ENCODE data around the gene RBMS3.

The RBMS3 gene

DNA sequence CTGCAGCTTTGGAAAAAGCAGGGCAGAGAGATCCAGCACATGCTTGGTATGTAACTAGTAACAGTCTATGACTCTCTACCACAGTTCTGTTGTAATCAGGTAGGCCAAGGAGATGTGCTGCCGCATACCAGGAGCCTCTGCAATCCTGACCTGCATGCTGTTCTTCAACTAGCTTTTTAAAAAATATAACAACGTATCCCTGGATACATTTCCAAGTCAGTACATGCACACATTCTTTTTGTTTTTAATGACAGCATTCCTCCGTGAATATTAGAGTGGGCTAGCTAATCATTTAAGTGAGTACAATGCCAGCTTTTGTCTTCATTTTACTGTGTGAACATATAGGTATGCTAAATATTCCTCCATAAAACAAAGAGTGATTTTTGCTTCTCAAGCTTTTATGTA is 437.8 kb downstream of the RBMS3 start:
- no peak for DNase-seq
- Mint-ChIP-seq H3K4me1 (no peaks in the 10 kb centered on the region), H3K4me3 (no peak overlapping the region), H3K27ac (no peak overlapping the region), H3K9me3 (no peaks in the 10 kb centered on the region), H3K27me3 (no peaks in the 10 kb centered on the region)
- no peak for ATAC-seq

DNA sequence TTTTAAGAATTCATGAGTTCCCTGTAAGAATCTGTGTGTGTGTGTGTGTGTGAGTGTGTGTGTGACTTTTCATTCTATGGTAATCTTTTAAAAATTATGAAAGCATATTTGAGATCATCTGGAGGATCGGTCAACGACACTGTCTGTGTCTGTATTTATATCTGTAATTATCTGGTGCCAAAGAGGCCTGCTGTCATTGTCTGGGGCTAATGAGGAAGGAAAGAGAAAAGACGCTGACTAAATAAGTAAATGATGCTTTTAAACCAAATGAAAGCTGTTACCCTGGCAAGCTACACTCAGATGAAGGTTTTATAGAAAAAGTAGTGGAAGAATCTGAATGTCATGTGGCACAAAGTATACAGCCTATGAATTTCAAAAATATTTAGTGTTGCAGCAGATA is 439.8 kb downstream of the RBMS3 start:
- DNase-seq, result no peak
- Mint-ChIP-seq H3K4me3 (no peak overlapping the region), H3K4me1 (no peaks in the 10 kb centered on the region), H3K9me3 (no peaks in the 10 kb centered on the region), H3K27ac (no peak overlapping the region), H3K27me3 (no peaks in the 10 kb centered on the region)
- no peak for ATAC-seq

GRCh38 chr3:29721789-29722188 is 440.9 kb downstream of the RBMS3 start:
- no peaks in the 10 kb centered on the region for H3K27me3 Mint-ChIP-seq
- H3K4me1 Mint-ChIP-seq, result no peaks in the 10 kb centered on the region
- DNase-seq (no peak), ATAC-seq (no peak)
- H3K9me3 Mint-ChIP-seq, result no peaks in the 10 kb centered on the region
- no peak overlapping the region for H3K4me3 Mint-ChIP-seq
- no peak overlapping the region for H3K27ac Mint-ChIP-seq

DNA sequence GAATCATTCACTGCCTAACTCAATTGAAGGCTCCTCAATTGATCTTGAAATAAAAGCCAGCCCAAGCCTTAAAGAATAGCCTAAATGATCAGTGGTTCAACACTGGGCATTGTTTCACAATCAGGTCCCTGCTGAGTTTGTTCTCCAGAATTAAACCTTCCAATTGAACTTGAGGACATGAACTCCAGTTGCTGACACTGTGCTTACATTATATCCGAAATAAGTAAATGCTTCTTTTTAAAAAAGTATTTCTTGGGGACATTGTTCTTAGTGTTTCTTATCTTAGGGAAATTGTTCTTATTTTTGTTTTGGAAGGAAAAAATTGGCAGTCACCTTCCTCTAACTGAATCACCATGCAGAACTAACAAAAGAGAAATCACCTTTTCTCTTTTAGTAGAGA is 450.2 kb downstream of the RBMS3 start:
- Mint-ChIP-seq H3K9me3 (no peaks in the 10 kb centered on the region), H3K4me1 (no peaks in the 10 kb centered on the region), H3K27ac (no peak overlapping the region), H3K27me3 (no peaks in the 10 kb centered on the region), H3K4me3 (no peak overlapping the region)
- DNase-seq (no peak), ATAC-seq (no peak)

- Mint-ChIP-seq H3K27me3 (no peaks in the 10 kb centered on the region), H3K4me1 (no peaks in the 10 kb centered on the region), H3K9me3 (no peaks in the 10 kb centered on the region), H3K27ac (no peak overlapping the region), H3K4me3 (no peak overlapping the region)
- DNase-seq (no peak), ATAC-seq (no peak)
These were observed 460.4 kb downstream of the RBMS3 start for GRCh38 chr3:29741231-29741630.

- DNase-seq, result no peak
- no peaks in the 10 kb centered on the region for H3K27me3 Mint-ChIP-seq
- no peak for ATAC-seq
- H3K27ac Mint-ChIP-seq, result no peak overlapping the region
- H3K4me3 Mint-ChIP-seq, result no peak overlapping the region
- H3K9me3 Mint-ChIP-seq, result no peaks in the 10 kb centered on the region
- no peaks in the 10 kb centered on the region for H3K4me1 Mint-ChIP-seq
These were observed 464.5 kb downstream of the RBMS3 start for GRCh38 chr3:29745232-29745870.

DNA sequence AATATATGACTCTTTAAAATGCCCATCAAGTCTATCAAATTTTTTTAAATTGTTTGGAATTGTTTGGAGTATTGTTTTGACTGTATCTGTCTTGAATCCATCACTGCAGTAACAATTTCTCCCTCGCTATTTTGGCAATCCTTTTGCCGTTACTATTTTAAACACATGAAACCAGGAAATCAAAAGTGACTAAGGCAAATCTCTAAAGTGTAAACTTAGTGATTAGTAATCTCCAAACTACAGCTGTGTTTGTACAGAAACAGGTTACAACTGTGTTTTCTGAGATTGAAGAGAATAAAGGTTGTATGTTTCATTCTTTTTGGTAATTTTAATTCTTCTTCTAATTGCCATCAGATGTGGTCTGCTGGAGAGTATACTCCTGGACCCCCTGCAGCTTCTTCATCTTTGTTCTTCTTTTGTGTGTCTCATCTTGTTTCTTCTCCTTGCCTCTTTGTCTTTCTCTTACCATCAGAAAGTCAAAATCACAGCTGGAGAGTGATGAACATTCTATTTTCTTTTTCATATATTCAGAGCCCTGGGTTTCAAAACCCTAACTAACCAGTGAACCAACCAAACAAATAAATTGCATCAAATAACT is 465.4 kb downstream of the RBMS3 start:
- Mint-ChIP-seq H3K4me3 (no peak overlapping the region), H3K27ac (no peak overlapping the region), H3K27me3 (no peaks in the 10 kb centered on the region), H3K4me1 (no peaks in the 10 kb centered on the region), H3K9me3 (no peaks in the 10 kb centered on the region)
- ATAC-seq (no peak), DNase-seq (no peak)

DNA sequence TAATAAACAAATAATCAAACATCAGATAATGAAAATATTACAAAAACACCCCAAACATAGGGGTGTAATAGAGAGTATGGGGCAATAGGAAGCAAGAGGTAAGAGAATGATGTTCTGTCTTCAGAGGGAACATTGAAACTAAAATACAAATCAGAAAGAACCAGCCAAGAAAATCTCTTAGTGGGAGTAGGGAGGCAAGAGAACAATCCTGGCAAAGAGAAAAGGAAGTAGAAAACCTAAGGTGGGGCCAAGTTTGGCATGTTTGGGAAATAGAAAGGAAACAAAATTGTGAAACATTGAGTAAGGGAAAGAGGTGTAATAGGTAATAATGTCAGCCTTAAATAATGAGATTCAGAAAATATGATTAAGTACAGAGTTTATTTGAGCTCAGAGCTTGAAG is 467.1 kb downstream of the RBMS3 start:
- no peaks in the 10 kb centered on the region for H3K4me1 Mint-ChIP-seq
- DNase-seq, result no peak
- no peaks in the 10 kb centered on the region for H3K9me3 Mint-ChIP-seq
- no peak for ATAC-seq
- no peak overlapping the region for H3K4me3 Mint-ChIP-seq
- peaks cover 8% of the 10 kb centered on the region for H3K27me3 Mint-ChIP-seq
- H3K27ac Mint-ChIP-seq, result no peak overlapping the region

DNA sequence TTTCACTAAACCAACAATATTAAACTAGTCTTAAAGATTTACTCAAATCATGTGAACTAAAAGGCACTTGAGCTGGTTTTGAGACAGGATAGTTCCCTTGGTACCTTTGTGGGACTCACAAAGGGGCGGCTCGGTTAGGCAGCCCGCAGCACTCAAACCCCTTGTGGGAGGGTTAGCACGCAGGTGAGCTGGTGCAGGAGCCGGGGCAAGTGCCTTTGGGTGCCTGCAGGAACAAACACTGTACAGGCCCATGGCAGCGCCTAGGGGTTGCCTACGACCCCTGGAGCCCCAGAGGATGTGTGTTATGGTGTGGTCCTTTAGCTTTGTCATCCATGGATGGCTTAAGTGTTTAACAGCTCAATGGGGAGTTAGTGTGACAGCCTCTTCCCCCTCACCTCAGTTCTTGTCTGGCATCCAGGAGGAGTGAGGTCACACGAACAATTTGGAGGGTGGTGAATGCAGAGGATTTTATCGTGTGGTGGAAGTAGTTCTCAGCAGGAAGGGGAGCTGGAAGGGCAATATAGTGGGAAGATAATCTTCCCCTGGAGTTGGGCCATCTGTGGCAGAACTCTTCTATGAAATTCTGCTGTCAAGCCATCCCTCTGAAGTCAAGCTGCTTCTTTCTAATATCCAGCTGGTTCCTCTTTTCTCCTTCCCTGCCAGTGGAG is 470.9 kb downstream of the RBMS3 start:
- ATAC-seq, result no peak
- Mint-ChIP-seq H3K27me3 (peaks cover 8% of the 10 kb centered on the region), H3K9me3 (no peaks in the 10 kb centered on the region), H3K27ac (peak overlapping the region in 1 of 2 donors; percentile 87), H3K4me3 (no peak overlapping the region), H3K4me1 (no peaks in the 10 kb centered on the region)
- DNase-seq, result no peak

GRCh38 chr3:29754346-29754745 is 473.5 kb downstream of the RBMS3 start:
- Mint-ChIP-seq H3K4me1 (no peaks in the 10 kb centered on the region), H3K4me3 (no peak overlapping the region), H3K9me3 (no peaks in the 10 kb centered on the region), H3K27me3 (peaks cover 8% of the 10 kb centered on the region), H3K27ac (no peak overlapping the region)
- DNase-seq (no peak), ATAC-seq (peak; percentile 39)

DNA sequence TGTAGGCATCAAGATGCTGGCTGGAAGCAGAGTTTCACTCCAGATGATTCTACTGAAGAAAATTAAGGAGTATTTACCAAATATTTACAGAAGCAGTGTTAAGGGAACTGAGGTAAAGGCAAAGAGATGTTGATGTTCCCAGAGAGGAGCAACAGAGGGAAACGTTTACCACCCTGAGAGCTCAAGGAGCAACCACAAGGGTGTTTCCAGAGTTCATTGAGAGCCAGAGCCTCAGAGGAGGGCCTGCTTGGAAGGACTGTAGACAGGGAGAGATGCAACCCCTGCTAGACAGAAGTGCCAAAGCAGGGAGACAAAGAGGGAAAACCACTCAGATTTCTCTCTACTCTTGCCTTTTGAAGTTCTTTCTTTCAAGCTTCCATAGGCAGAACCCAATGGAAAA is 474.5 kb downstream of the RBMS3 start:
- Mint-ChIP-seq H3K9me3 (no peaks in the 10 kb centered on the region), H3K4me3 (no peak overlapping the region)
- ATAC-seq, result no peak

DNA sequence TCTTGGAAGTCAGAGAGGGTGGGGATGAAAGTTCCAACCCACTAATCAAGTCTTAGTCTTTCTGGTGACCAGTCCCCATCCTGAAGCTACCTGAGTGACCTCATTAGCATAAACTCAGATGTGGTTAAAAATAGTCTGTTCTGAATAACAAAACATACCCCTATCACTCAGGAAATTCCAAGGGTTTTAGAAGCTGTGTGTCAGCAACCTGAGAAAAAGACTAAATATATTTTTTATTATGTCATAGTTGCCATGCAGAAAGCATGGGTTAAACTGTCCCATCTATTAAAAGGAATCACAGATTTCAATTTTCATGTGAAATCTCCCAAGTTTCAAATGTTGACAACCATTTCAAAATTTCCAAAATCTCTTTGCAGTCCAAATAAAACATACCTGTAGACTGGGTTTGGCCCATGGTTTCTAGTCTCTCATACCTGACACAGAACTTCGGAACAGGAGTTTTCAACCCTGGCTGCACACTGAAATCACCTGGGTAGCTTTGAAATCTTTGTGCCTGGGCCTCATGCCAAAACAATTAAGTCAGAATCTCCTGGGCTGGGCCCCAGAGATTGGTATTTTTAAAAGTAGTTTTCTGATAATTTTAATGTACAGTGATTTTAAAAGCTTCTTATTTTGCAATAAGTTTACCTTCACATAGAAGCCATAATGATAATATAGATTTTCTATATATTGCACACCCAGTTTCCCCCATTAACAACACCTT is 476.3 kb downstream of the RBMS3 start:
- Mint-ChIP-seq H3K27me3 (peaks cover under 1% of the 10 kb centered on the region), H3K9me3 (no peaks in the 10 kb centered on the region), H3K27ac (no peak overlapping the region), H3K4me1 (no peaks in the 10 kb centered on the region), H3K4me3 (no peak overlapping the region)
- DNase-seq (no peak), ATAC-seq (no peak)

More for the DNA sequence above, 474.5 kb downstream of the RBMS3 start:
- Mint-ChIP-seq H3K27ac (no peak overlapping the region), H3K27me3 (peaks cover 8% of the 10 kb centered on the region), H3K4me1 (no peaks in the 10 kb centered on the region)
- no peak for DNase-seq

GRCh38 chr3:29758108-29758433 is 477.2 kb downstream of the RBMS3 start:
- no peak for ATAC-seq
- no peaks in the 10 kb centered on the region for H3K9me3 Mint-ChIP-seq
- no peak for DNase-seq
- no peak overlapping the region for H3K4me3 Mint-ChIP-seq
- H3K4me1 Mint-ChIP-seq, result no peaks in the 10 kb centered on the region
- H3K27ac Mint-ChIP-seq, result no peak overlapping the region
- H3K27me3 Mint-ChIP-seq, result no peaks in the 10 kb centered on the region

DNA sequence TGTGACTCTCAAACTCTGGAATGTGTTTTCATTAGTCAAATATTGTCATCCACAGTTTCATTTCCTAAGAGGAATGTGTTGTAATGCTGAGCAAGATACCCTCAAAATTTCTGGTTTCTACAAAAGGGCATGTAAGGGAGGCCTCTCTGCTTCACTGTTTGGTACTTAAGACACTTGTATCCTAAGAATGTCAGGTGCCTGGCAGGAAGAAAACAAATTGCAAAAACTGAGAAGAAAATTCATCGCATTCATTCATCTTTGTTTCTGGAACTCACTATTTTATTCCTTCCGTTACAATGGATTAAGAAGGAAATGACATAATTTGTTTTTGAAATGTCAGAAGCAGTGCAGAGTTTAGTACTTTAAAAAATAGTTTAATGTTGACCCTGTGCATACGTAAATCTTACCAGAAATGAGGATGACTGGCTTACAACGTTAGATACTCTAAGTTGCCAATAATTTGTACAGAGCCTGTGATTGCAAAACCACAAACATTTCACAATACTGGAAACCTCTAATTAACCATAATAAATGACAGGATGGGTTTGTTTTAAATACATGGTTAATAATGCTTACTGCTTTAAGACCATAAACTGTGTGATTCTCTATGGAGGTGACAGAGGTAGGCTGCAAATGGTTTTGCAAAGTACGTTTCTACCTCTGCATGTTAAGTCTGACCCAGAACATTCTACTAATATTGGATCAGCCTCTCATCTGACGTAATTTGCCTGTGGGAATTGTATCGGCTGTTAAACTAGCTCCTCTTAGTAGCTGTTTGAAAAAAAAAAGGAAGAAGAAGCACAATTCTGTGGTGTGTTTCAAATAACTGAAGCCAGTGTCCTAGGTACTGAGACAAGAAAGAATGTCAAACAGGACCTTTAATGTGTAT is 477.8 kb downstream of the RBMS3 start:
- H3K27ac Mint-ChIP-seq, result no peak overlapping the region
- H3K4me1 Mint-ChIP-seq, result no peaks in the 10 kb centered on the region
- no peaks in the 10 kb centered on the region for H3K9me3 Mint-ChIP-seq
- no peak overlapping the region for H3K4me3 Mint-ChIP-seq
- ATAC-seq, result no peak
- no peaks in the 10 kb centered on the region for H3K27me3 Mint-ChIP-seq
- DNase-seq, result no peak

- H3K4me1 Mint-ChIP-seq, result no peaks in the 10 kb centered on the region
- ATAC-seq (no peak), DNase-seq (no peak)
- H3K4me3 Mint-ChIP-seq, result no peak overlapping the region
- no peaks in the 10 kb centered on the region for H3K27me3 Mint-ChIP-seq
- H3K27ac Mint-ChIP-seq, result no peak overlapping the region
- H3K9me3 Mint-ChIP-seq, result no peaks in the 10 kb centered on the region
These were observed 478.7 kb downstream of the RBMS3 start for GRCh38 chr3:29759411-29760225.
